ENCODE results near the gene SLC25A14.

Gene SLC25A14

DNA sequence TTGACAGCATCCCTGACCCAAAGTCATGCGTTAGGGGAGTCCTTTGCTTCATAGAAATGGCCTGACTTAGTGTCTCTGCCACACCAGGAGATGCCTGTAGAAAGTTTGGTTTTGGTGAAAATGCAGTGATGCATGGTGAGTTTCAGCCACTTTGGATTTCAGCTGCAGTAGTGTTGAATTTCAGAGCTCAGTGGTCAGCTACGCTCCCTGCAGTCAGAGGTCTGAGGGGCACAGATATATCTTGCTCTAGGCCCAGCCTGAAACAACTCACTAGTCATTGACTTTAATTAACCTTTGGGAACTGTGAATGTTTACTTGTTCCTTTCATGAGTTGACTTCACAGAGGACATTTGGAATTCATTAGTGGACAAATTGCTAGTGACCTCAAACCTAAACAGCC, 79.5 kb downstream of the SLC25A14 start:
- TF ChIP-seq CTCF (IDR thresholded peaks at IDR 0.05; ENCODE audit: insufficient read depth, missing control alignments), result no peak
- FAIRE-seq (peak; percentile 51), DNase-seq (ENCODE audit: insufficient read length, low spot score) (no peak)

Data from D721Med (cell line).